Measurements from ENCODE around the gene IKZF4.
"Not testable (repeated sequence)": the region's sequence is repeated elsewhere in the genome, so short reads cannot be mapped to it uniquely, and the experiment has no call there.

GRCh38 chr12:56003376-56003775 lies 17.5 kb upstream of the IKZF4 start:
- TF ChIP-seq CTCF (conservative IDR thresholded peaks at IDR 0.05; ENCODE audit: low read length); EZH2phosphoT487 (IDR thresholded peaks at IDR 0.05; ENCODE audit: borderline replicate concordance, low read depth, low read length): not testable (repeated sequence)
